ENCODE measurements around the gene TMEM18.
A peak's percentile ranks its signal among the peaks of the same experiment; 100 is the strongest.
"Not testable (repeated sequence)": the region's sequence is repeated elsewhere in the genome, so short reads cannot be mapped to it uniquely, and the experiment has no call there.

The TMEM18 gene

DNA sequence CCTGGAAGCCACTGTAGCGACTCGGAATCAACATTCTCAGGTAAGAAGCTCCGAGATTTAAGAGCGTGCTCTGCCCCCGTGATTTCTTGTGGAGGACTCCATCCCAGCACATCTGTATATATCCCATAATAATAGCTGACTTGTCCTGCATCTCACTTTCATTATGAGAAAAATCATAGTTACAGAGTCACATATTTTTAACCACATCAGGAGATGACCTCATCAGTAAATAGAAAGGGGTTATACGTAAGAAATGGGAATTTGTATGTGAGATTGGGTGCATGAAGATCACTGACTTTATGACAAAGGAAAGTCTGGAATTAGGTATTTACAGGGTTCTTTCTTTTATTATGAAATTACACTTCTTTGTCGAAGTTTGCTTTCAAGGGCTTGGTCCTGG lies 16.4 kb upstream of the TMEM18 start:
- DNase-seq (ENCODE audit: low read depth in 2 of 2), result no peak

DNA sequence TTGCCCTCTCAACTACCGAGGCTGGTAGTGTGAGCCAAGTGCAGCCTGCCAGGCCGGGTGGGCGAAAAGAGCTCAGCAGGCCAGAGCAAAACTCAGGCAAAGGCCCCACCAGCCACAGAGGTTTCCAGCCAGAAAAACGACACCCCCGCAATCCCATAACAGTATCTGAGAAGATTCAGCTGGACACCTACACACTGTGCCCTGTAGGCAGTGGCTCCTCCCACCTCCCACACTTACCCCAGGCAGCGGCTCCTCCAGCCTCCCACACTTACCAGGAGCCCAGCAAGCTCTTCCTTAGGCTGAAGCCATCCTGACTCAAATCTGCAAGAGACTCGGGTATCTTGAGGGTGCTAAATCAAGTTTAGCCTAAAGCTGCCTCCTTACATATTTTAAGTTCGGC lies 15.6 kb upstream of the TMEM18 start:
- no peak for DNase-seq (ENCODE audit: low read depth in 2 of 2)

DNA sequence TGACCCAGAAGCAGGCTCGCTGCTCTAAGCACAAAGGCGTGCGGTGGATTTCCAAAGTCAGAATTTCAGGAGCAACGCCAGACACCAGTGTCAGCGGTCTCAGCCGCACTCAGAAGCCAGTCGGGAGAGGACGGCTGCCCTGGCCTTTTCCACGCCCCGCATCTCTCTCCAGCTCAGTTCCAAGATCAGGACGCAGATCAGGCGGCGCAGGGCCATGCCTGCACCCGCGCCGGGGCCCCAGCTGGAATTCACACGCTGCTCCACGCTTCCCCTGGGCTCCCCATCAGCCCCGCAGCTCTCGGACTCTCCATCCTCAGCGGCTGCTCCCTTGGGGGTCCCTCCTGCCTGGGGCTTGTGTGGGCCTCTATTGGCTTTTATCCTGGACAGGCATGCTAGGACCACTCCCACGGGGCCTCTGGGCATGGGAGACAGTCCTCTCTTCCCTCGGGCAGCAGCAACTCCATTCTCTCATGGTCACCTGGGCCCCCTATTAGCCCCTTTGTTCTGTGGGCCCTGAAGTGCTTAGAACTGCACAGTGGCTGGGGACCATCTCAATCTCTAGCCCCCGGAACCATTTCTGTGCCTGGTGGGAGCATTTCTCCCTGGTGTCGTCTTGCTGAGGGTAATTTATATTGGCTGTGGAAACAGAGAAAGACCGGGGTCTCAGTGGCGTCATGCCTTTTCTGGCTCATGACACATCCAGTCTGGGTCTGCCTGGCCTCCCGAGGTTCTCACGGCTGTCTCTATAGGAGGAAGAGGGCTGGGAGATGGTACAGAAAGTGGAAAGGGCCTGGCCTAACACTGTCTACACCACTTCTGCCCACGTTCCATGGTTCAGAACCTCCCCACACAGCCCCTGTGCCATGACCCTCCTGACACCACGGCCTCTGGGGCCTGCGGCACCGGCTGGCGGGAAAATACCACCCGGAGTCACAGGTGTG lies 14.9 kb upstream of the TMEM18 start:
- DNase-seq (ENCODE audit: low read depth in 2 of 2), result no peak

DNA sequence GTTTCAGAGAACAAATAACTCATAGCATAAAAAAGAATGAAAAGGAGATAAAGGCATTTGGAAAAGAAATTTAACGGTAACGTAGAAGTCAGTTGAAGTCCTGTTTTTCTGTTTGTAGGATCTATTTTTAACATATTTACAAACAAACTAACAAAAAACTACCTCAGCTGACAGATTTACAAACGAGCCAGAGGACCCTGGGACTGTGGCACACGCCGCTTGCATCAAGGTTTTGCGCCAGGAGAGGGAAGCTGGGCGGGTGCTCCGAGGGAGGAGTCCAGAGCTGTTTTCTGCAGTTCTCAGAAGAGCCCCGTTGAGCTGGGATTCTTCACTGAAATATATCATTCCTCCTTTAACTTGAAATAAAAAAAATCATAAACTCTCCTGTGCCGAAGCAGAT lies 13.6 kb upstream of the TMEM18 start:
- no peak for DNase-seq (ENCODE audit: low read depth in 2 of 2)

DNA sequence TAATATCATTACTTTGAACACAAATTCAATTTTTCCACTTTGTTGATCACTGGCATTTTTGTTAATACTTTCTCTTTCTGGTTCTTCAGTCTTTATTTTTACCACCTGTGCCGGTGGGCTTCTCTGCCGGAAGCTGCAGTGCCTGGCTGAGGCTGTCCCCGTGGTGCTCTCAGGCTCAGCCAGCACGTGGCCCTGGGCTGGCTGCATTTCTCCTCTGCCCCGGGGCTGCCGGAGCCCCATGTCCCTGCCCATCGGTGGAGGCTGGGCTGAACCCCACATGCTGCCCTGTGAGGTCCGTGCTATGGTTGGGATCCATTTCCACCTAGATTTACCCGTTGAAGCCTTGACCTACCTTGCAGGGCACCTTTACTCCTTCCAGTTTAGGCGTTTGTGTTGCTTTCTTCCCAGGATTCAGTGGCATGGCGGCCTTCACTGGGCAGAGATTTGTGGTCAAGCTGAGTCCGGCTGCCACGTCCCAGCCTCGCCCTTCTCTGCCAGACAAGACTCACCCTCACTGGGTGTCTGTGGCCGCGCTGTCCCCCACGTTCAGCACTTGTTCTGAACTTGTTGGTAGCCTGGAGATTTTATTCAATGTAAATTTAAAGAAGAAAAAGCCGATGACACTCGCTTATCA lies 12.8 kb upstream of the TMEM18 start:
- no peak for DNase-seq (ENCODE audit: low read depth in 2 of 2)

DNA sequence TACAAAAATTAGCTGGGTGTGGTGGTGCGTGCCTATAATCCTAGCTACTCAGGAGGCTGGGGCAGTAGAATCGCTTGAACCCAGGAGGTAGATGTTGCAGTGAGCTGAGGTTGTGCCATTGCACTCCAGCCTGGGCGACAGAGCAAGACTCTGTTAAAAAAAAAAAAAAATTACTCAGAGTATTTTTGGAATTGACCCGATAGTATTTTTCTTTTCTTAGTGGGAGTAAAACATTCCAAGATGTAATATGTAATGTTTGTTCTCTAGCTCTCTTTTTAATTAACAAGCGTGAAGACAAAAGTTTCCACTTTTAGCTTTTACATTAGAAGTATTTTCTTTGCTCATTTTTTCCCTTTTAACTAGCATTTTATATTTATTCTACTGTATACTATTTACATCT lies 12.0 kb upstream of the TMEM18 start:
- no peak for DNase-seq (ENCODE audit: low read depth in 2 of 2)

DNA sequence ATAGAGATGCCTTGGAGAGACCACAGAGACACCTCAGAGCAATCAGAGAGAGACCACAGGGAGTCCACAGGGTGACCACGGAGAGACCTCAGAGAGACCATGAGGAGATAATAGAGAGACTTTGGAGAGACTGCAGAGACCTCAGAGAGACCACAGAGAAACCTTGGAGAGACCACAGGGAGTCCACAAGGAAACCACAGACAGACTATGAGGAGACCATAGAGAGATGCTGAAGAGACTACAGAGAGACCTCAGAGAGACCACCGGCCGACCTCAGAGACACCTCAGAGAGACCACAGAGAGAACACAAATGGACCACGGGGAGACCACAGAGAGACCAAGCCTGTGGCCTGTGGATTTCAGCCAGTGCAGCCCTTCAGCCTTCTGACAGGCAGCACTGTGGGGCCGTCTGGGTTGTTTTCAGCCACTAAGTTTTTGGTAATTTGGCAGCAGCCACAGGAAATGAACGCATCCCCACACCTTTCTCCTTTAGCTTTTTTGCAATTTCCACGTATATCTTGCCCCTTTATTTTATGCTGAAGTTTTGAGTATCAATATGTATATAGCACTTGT lies 11.4 kb upstream of the TMEM18 start:
- DNase-seq (ENCODE audit: low read depth in 2 of 2), result no peak

DNA sequence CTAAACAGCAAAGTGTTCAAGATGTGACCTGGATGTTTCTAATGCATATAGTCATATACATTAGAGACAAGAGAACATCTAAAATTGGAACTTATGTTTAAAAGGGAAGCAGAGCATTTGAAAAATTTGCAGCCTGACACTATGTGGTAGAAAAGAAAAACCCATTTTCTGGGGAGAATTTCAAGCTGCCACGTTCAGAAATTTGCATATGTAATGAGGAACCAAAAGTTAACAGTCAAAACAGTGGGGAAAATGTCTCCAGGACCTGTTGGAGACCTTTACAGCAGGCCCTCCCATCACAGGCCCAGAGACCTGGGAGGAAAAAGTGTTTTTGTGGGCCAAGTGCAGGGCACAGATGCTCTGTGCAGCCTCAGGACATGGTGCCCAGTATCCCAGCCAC lies 8.2 kb upstream of the TMEM18 start:
- no peak for DNase-seq (ENCODE audit: low read depth in 2 of 2)

DNA sequence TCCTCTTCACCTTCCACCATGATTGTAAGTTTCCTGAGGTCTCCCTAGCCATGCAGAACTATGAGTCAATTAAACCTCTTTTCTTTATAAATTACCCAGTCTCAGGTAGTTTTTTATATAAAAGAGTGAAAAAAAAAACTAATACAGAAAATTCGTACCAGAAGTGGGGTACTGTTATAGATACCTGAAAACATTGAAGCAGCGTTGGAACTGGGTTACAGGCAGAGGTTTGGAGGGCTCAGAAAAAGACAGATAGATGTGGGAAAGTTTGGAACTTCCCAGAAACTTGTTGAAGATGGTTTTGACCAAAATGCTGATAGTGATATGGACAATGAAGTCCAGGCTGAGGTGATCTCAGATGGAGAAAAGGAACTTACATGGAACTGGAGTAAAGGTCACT lies 7.7 kb upstream of the TMEM18 start:
- not testable (repeated sequence) for DNase-seq (ENCODE audit: low read depth in 2 of 2)

DNA sequence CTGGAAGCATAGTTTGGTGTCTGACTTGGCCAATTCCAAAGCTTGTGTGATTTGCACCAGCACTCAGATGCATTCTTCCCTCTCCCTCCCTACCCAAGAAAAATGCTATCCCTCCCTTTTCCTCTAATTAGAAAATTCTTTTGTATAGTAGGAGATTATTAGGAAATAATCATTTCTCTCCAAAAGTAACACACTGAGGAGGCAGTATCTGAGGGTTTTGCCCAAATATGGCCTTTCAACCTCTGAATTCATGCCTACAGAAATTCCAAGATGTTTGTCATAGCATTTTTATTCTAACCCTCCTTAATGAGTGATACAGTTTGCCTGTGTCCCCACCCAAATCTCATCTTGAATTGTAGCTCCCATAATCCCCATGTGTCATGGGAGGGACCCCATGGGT lies 5.0 kb upstream of the TMEM18 start:
- no peak for DNase-seq (ENCODE audit: low read depth in 2 of 2)

DNA sequence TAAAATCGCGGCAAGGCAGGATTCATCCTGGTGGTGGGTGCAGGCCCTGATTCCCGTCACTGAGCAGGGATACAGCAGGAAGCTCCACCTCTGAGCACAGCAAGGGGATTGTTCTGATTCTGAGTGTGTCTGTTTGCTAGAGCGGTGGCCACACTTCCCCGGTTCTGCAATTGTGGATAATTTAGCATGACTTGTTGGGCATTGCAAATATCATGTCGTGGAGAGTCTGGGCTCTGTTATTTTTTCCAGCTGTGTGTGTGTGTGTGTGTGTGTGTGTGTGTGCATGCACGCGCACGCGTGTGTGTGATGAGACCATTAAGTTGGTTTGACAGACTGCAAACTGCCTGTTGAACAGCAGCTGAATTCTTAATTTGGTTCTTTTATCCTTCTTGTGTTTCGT lies 4.1 kb upstream of the TMEM18 start:
- no peak for DNase-seq (ENCODE audit: low read depth in 2 of 2)

DNA sequence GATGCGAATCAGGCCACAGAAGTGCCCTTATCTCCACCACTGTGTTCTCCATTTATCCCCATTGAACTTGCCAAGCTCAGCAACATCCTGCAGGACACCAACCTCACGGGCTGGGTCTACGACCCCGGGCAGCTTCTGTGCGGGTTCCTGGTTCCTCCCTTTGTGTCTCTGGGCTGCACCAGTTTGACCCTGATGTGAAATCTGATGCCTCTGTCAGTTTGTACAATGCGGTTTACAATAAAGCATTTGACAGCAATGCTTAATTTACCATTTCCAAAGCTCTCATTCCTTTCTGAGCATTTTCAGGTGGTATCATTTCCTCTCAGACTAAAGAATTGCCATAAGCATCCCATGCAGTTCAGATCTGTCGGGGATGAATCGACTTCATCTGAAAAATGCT lies 3.3 kb upstream of the TMEM18 start:
- DNase-seq (ENCODE audit: low read depth in 2 of 2), result no peak

DNA sequence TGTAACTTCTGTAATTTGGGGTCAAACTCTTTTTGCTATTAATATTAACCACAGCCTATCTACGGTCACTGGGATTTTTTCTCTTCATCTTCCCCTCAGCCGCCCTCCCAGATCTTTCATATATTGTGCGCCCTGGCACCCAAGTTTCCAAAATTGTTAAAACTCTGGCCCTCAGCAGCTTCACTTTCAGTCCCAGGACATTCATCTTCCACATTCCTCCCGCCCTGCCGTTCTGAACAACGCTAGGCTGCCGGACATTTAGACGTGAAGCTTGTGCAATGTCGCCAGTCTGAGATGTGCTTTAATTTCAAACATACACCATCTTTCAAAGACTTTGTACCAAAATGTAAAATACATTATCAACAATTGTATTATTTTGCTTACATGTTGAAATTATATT lies 1.8 kb upstream of the TMEM18 start:
- DNase-seq (ENCODE audit: low read depth in 2 of 2), result no peak

DNA sequence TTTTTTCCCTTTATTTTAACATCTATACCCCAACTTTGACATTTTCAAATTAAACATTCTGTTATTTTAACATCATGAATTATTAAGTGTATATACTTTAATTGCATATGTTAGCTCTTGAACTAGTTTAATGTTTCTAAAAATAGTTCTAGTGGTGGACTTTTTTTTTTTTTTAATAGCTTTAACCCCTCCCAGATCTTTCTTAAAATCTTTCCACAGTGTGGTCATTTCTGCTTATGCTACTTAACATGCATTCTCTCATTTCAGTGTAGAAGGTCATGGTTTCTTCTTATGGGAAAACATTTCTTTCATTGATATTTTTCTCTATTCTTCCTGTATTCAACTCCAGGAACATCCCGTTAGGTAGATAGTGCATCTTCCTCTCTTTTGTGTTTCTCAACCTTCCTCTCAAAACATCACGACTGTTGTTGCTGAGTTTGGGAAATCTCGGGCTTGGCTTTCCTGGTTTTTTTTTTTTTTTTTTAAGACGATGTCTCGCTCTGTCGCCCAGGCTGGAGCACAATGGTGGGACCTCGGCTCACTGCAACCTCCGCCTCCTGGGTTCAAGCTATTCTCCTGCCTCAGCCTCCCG lies 849 bp upstream of the TMEM18 start:
- DNase-seq (ENCODE audit: low read depth in 2 of 2), result no peak

DNA sequence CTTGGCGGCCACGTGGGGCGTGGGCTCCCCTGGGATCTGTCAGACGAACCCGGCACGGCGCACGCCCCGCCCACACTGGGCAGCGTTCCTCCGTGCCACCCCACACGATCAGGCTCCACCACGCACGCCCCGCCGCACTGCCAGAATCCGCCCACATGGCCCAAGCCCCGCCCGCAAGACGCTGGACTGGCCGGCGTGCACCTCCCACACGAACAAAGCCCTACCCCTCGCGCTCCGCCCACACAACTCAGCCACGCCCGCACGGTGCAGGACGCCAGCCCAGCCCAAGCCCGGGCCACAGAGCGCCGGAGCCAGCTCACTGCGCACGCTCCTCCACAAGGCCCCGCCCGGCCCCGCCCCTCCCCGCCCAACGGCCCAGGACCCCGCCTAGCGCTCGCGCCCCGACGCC lies 555 bp downstream of the TMEM18 start:
- peak; percentile 93 to 98 for DNase-seq (ENCODE audit: low read depth in 2 of 2)

DNA sequence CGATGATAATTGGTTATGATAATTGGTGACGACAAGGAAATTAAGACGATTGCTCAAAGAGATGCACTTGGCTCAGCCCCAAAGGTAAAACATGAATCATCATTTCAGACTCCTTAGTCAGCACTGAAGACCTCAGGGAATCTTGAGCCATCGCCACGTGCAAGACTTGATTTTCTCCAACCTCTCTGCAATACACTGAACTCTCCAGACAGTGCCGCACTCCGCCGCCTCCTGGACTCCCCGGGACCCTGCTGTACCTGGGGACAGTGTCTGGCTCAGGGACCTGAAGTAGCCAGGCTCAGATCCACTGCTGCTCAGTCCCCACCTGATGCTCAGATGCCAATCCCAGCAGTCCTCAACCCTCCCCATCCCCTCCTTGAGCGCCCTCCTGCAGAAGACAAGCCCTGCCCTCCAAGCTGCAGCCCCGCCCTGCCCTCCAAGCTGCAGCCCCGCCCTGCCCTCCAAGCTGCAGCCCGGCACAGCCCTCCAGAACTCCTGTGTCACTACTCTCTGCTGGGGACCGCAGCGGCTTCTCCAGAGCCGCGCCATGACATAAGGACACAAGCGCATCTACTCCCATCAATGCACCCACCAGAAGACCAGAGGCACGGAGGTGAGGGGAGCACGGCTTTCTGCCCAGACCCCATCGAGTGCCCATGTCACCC lies 1.1 kb downstream of the TMEM18 start:
- DNase-seq (ENCODE audit: low read depth in 2 of 2), result peak in 1 of 2 experiments; percentile 11

DNA sequence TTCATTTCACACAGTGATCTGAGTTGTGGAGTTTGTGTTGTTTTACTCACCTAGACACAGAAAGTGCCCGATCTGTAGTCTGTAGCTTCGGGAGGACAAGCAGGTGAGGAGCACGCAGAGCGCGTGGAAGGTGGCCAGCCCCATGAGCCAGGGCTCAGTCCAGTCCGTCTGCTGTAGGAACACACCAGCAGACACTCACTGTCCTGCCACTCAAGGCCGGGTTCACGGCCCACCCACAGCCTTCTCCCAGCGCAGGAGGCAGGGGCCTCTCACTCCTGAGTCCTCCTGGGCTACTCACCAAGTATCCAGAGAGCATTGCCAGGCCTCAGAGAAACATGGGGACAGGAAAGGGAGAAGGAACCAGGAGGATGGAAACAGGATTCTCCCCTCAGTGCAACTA lies 1.7 kb downstream of the TMEM18 start:
- DNase-seq (ENCODE audit: low read depth in 2 of 2), result no peak

DNA sequence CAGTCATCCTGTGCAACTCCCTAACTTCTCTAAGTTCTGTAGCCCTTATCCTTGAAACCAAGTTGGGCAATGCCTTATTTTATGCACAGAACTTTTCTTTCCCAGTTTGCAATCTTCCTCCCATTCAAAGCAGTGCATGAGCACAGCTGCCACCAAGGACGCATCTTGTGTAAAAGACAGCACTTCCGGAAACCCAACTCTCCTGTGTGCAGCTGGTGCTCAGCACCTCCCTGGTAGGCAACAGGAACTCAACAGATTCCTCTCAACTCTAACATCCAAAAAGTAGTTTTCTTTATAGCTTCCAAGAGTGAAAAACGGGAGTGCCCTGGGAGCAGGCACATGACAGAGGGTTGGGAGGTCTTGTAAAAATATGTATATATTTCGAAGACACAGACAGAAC lies 2.2 kb downstream of the TMEM18 start:
- no peak for DNase-seq (ENCODE audit: low read depth in 2 of 2)

DNA sequence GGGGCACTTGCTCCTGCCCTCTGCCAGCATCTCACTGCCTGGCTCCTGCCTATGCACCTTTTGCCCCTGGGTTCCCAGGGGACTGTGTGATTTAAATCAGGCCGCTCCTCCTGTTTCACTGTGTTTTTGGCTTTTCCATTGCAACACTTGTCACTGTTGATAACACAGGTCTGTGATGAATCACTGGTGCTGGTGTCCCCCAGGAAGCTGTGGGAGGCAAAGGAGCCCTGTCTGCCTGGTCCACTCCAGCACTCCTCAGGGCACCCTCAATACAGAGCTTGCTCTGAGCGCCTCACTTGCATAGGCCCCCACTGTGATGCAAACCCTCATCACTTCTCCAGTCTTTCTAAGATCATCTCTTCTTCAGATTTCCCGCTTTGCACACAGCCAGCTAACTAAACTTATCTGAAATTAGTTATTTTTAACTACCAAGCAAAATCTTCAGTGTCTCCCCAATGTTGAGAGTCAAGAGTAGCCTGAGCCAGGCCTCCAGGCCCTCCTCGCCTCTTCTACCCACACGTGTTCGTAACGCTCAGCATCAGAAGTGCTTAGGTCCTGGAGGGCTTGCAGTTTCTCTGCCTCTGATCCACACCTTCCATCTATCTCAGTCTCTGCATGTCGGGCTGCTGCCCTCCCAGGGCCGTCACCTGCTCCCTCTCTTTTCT lies 2.8 kb downstream of the TMEM18 start:
- no peak for DNase-seq (ENCODE audit: low read depth in 2 of 2)

DNA sequence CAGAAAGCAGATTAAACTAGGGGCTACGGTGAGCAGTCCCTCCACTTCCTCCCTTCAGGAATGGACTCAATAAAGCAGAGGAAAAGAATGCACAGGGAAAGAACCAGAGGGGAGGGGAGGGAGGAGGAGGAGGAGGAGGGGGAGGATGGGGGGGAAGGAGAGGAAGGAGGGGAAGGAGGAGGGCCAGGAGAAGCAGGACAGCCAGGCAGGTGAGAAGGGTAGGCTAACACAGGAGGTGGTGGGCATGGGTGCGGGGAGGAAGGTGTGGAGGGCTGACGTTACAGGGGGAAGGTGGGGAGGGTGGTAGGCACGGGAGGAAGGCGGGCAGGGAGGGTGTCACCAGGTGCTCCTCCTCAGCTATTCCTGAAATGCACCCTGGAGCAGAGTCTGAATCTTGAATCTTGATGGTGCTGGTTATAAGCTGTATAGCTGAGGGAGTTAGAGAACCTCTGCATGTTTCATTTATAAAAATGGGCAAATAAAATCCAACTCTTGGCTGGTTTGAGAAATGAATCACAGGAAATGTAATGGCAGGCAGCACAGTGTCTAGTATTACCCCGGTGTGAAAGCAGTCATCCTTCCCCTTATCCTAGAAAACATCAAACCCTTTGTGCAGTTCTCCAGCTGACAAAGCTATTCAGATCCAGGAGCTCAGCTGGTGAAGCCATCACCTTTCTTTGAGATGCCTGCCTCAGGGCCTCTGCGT lies 3.4 kb downstream of the TMEM18 start:
- no peak for DNase-seq (ENCODE audit: low read depth in 2 of 2)

DNA sequence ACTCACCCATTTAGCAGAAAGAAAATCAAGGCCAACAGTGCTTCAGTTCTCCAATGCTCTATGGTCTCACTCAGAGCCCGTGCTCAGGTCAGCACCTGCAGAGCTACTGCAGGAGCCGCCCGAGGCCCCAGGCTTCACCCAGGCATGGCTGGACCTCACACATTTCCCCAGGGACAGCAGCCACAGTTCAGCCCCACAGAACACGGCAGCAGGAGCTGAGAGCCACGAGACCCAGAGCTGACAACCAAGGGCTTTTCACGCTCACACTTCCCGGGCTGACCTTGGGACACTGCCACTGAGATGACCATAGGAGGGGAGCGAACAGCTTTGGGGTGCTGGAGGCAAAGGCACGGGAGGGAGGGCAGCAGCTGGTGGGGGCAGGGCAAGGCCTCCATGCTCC lies 4.2 kb downstream of the TMEM18 start:
- DNase-seq (ENCODE audit: low read depth in 2 of 2), result no peak
